GM12891 (cell line): Measurements from ENCODE around the gene KIAA1755.

ENCODE experiments used
- POLR2A ChIP-seq: IDR thresholded peaks from 2 replicates; pipeline ENCODE4 v1.6.1; 2011; ENCODE audit warnings: low read depth, low read length, control low read depth
- SPI1 ChIP-seq: IDR thresholded peaks from 2 replicates; pipeline ENCODE4 v1.6.1; 2011; ENCODE audit warnings: low read depth, low read length, control low read depth
- TAF1 ChIP-seq: IDR thresholded peaks from 2 replicates; pipeline ENCODE4 v1.6.1; 2011; ENCODE audit warnings: low read depth, low read length, control low read depth

- TF ChIP-seq POLR2A = no peak
- no peak for TF ChIP-seq TAF1
- 0 out of 2 replicates have a peak, but pooled peaks have one; percentile 5 for TF ChIP-seq SPI1
Measured at GRCh38 chr20:38196592-38196991, 63.9 kb downstream of the KIAA1755 start.
